HepG2 (cell line): ENCODE data around the gene SASH3. TPM values are rescaled to one million over a fixed set of nuclear protein-coding genes. Genes with fewer than 3 reads are reported as not detected.
A peak's percentile ranks its signal among the peaks of the same experiment; 100 is the strongest.

ENCODE experiments used
- ARID5B ChIP-seq: IDR thresholded peaks from 2 replicates; pipeline ENCODE4 v1.4.0; 2020; ENCODE audit warnings: mild to moderate bottlenecking, missing genetic modification reagents
- EEA1 ChIP-seq: sonication (generic); formaldehyde crosslinking; IDR thresholded peaks from 2 replicates; pipeline ENCODE4 v1.5.1; 2020; ENCODE audit warnings: mild to moderate bottlenecking, missing genetic modification reagents, borderline replicate concordance
- EP300 ChIP-seq, 3 experiments: sonication (generic) in 1 of 3; formaldehyde crosslinking in 1 of 3; IDR thresholded peaks; 2 replicates each; pipeline versions ENCODE4 v1.5.1 to v1.6.1; 2011 to 2020; ENCODE audit warnings: low read depth in 2 of 3, low read length in 2 of 3, borderline replicate concordance in 1 of 3, improper control_type of control experiment in 1 of 3, mild to moderate bottlenecking in 1 of 3, missing genetic modification reagents in 1 of 3, moderate library complexity in 1 of 3
- FOXM1 ChIP-seq: sonication (generic); formaldehyde crosslinking; IDR thresholded peaks from 2 replicates; pipeline ENCODE4 v1.5.0; 2020; ENCODE audit warnings: missing genetic modification reagents
- HMGXB3 ChIP-seq: sonication (generic); formaldehyde crosslinking; IDR thresholded peaks from 2 replicates; pipeline ENCODE4 v1.4.0; 2020; ENCODE audit warnings: missing genetic modification reagents, borderline replicate concordance
- LRRFIP1 ChIP-seq: sonication (generic); formaldehyde crosslinking; conservative IDR thresholded peaks from 2 replicates; pipeline ENCODE4 v1.4.0; 2020; ENCODE audit warnings: missing genetic modification reagents
- MED1 ChIP-seq: sonication (generic); formaldehyde crosslinking; IDR thresholded peaks from 2 replicates; pipeline ENCODE4 v1.4.0; 2020; ENCODE audit warnings: missing genetic modification reagents
- MXD4 ChIP-seq: IDR thresholded peaks from 2 replicates; pipeline ENCODE4 v1.6.1; 2016; ENCODE audit warnings: mild to moderate bottlenecking, missing biosample characterization, missing genetic modification reagents
- PHF5A ChIP-seq: IDR thresholded peaks from one replicate; pipeline ENCODE4 v1.6.1; 2018; ENCODE audit warnings: low read depth, missing genetic modification reagents; ENCODE audit not compliant: unreplicated experiment
- SIN3B ChIP-seq: fragments of 150-350 bp; IDR thresholded peaks from 2 replicates; pipeline ENCODE4 v1.6.1; 2014; ENCODE audit warnings: low read length
- ZBTB37 ChIP-seq: sonication (generic); formaldehyde crosslinking; IDR thresholded peaks from 2 replicates; pipeline ENCODE4 v1.4.0; 2020; ENCODE audit warnings: mild to moderate bottlenecking, missing genetic modification reagents
- ZEB1 ChIP-seq: IDR thresholded peaks from 2 replicates; pipeline ENCODE4 v1.6.1; 2012; ENCODE audit warnings: mild to moderate bottlenecking, low read depth, inconsistent platforms; ENCODE audit not compliant: insufficient replicate concordance
- ZNF569 ChIP-seq: sonication (generic); formaldehyde crosslinking; IDR thresholded peaks from 2 replicates; pipeline ENCODE4 v1.5.0; 2020; ENCODE audit warnings: mild to moderate bottlenecking, missing genetic modification reagents, moderate library complexity, borderline replicate concordance
- ZNF691 ChIP-seq: sonication (generic); formaldehyde crosslinking; IDR thresholded peaks from 2 replicates; pipeline ENCODE4 v1.4.0; 2020; ENCODE audit warnings: missing genetic modification reagents, low read depth, mild to moderate bottlenecking, borderline replicate concordance
- polyA plus RNA-seq, 8 experiments: library from polyadenylated mRNA; depleted of rRNA in 3 of 8; stranded (reverse) in 7 of 8; unstranded in 1 of 8; fragments of >200 nt; fragmentation: Illumina TruSeq in 4 of 8; extraction: Trizol in 4 of 8; gene quantifications; 2 replicates each; pipeline versions ENCODE4 v1.2.1 to v1.2.3, GENCODE V29; 2011 to 2016; ENCODE audit warnings: low read depth in 4 of 8, missing spikeins in 1 of 8, mixed read lengths in 1 of 8; ENCODE audit not compliant: insufficient read depth in 1 of 8
- total RNA-seq, 5 experiments: library from RNA; depleted of rRNA; stranded (reverse); fragments of >200 nt; fragmentation: Illumina TruSeq; extraction: Trizol; gene quantifications; 2 replicates each; pipeline ENCODE4 v1.2.3, GENCODE V29; 2016; ENCODE audit warnings: low read depth in 1 of 5

The SASH3 gene
- total and polyA plus RNA-seq, 2 of the 13 experiments (the other 11 are each of a cell fraction or from before 2014, with no cell fraction given) = 0.08 TPM; not detected in 1

GRCh38 chrX:129773649-129774458 is 5.9 kb upstream of the SASH3 start (continued):
- TF ChIP-seq ARID5B (CRISPR knock-in tag) (0 out of 2 replicates have a peak, but pooled peaks have one; percentile 7), ZEB1 (peak; percentile 20), ZBTB37 (CRISPR knock-in tag) (no peak), HMGXB3 (CRISPR knock-in tag) (no peak), MXD4 (CRISPR knock-in tag) (no peak), LRRFIP1 (CRISPR knock-in tag) (no peak), EP300 (IDR thresholded peaks at IDR 0.05; ENCODE audit: low read depth in 2 of 2, low read length in 2 of 2) (peak in 1 of 2 experiments; percentile 41; a peak in 1 of 4 replicates), EP300 (CRISPR knock-in tag; IDR thresholded peaks at IDR 0.05; ENCODE audit: borderline replicate concordance) (no peak), EEA1 (CRISPR knock-in tag) (no peak), PHF5A (CRISPR knock-in tag) (no peak), FOXM1 (no peak), ZNF569 (CRISPR knock-in tag) (no peak), SIN3B (no peak), MED1 (CRISPR knock-in tag) (0 out of 2 replicates have a peak, but pooled peaks have one; percentile 14), ZNF691 (CRISPR knock-in tag) (no peak)
